ENCODE results near the gene TUBA4B. TPM values are rescaled to one million over a fixed set of nuclear protein-coding genes. Genes with fewer than 3 reads are reported as not detected.

The TUBA4B gene
- not detected in 2 replicates for total RNA-seq

DNA sequence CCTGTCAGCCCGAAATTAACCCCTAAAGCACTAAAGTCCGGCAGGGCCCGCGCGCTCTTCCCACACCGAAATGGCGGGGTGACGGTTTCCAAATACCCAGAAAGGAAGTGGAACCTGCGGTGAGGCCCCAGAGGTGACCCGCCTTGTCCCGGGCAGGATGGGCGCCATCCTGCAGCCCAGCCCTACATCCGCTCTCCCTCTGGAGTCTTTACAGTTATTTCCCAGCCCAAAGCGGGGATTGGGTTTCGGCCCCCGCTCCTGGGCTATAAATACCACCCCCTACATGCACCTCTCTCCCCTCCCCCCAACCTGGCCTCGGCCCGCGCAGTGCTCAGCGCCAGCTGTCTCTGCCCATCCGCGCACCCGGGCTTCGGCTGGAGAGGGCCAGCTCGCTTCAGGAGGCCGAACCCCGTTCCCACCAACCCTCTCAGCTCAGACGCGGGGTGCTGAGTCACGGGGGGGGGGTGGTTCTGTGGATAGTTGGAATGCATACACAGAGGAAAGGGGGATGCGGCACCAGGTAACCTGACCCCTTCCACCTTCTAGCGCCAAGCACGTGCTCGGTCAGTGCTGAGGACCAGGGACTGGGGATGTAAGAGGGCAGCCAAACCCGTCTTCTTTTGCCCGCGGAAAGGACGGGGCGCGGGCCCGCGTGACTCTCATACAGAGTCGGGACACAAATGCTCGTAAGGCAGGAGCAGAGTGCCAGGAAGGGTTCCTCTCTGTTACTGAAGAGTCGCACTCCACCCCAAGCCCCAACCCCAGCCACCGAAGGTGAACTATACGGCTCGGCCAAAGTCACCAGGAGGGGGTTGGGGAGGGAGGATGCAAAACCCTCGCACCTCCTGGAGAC lies at the start of gene TUBA4B:
TUBA4B (plus strand) TSS at position 344 of the 853 bp plus-strand sequence; CDS start at position 509, 165 bp downstream.

DNA sequence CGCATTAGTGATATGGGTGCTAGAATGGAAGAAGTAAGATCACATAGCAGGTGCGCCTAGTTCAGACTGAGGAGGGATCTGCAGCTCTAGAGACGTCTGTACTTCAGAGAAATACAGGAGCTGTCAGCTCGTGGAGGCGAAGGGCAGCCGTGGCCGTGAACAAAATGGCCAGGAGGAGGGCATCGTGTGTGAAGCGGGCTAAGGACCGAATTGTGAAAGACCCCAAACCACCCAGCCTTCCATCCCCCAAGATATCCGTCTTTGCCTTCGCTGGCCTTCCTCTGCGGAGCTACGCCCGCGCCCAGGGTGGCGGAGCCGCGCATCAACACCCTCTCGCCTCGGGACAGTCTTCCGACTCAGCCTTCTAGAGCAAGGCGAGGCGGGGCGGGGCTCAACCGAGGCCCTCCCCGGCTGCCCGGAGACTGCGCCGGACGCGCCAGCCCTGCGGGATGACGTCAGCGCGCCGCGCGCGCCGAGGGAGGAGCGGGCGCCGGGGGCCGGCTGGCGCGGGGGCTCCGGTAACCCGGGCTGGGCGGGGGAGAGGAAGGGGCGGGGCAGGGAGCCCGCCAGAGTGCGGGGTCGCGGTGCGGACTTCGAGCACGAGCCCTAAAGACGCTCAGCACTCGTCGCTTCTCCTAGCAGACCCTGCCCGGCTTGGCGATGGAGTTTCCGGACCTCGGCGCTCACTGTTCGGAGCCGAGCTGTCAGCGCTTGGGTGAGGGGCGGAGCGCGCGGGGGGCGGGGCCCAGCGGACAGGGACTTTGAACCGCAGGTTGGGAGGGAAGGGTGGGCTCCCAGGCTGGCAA lies 46.5 kb upstream of the TUBA4B start, which contains the start of gene ZFAND2B:
ZFAND2B (plus strand) TSS at position 455 of the 806 bp plus-strand sequence; CDS start at position 661, 206 bp downstream.

DNA sequence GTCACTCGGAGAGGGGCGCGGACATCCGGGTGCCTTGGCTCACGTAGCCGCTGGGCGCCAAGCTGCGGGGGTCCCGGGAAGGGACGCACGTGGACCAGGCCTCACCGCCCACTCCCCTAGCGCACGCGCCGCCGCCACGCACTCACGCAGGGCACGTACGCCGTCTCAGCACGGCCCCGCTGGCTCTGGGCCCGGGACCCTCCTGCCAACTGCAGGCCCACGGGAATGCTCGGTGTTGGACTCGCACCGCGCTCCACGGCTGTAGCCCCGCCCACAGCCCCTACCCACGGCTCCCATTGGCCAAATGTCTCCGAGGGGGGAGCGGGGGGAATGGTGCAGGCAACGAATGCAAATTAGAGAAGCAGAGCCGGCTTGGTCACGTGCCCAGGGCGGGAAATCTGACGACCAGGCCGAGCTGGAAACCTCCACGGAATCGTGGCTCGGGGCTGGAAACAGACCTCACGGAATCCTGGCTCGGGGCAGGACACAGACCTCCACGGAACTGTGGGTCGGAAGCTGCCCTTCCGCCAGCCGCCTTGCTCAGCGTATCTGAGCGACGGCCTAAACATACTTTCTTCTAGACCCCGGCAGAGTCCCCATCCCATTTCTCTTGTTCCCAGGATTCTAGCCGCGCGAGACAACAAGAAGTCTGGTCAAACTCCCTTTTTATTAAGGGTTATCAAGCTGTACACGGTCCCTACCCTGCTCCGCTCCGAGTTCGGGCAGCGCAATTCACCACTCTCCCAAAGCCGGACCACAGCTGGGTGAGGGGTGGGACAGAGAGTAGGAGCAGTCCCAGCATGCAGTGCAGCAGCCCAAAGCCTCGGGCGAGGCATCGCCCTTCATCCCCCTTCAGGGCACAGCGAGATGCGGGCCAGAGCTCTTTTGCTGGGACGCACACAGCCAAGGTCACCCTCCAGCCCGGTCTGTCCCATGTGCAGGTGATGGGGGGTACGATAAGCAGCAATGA lies 34.0 kb upstream of the TUBA4B start, which contains the start of gene ABCB6:
ABCB6 (minus strand) TSS at position 227 of the 970 bp plus-strand sequence. CDS start 285 bp downstream, outside the sequence.

DNA sequence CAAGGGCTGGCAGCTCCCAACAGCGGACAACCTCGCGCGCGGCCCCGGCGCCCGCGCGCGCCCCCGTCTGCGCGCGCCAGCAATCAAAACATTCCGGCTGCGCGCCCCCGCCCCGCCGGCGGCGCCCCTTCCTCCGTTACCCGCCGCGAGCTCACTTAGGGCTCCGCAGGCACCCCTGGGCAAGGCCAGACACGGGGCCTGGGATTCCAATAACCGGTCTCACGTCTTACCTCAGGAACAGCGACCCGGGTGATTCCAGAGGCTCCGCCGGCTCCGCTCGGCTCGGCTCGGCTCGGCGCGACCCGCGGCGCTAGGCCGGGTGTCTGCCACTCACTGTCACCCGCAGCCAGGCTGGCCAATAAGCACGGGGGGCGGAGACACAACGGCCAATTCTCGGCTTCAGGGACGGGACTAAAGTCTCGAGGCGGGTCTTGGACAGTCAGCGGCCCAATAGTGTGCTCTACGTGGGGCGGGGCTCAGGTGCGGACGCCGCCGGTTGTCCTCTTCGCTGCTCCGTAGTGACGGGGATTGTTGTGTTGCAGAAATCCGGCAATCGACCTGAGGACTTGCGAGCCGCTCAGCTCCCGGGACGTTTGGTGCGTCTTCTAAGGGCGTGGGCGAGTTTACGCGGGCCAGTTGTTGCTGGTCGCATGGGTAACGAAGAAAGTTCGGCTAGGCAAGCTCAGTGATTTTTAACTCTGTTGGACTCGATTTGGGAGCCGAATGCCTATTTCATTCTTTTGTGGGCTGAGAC lies 23.6 kb upstream of the TUBA4B start, which contains the start of the genes ANKZF1 and ATG9A:
ANKZF1 (plus strand) TSS at position 502 of the 754 bp plus-strand sequence. CDS start 452 bp downstream, outside the sequence.
ATG9A (minus strand) TSS at position 332 of the 754 bp plus-strand sequence. CDS start 1,612 bp downstream, outside the sequence.

DNA sequence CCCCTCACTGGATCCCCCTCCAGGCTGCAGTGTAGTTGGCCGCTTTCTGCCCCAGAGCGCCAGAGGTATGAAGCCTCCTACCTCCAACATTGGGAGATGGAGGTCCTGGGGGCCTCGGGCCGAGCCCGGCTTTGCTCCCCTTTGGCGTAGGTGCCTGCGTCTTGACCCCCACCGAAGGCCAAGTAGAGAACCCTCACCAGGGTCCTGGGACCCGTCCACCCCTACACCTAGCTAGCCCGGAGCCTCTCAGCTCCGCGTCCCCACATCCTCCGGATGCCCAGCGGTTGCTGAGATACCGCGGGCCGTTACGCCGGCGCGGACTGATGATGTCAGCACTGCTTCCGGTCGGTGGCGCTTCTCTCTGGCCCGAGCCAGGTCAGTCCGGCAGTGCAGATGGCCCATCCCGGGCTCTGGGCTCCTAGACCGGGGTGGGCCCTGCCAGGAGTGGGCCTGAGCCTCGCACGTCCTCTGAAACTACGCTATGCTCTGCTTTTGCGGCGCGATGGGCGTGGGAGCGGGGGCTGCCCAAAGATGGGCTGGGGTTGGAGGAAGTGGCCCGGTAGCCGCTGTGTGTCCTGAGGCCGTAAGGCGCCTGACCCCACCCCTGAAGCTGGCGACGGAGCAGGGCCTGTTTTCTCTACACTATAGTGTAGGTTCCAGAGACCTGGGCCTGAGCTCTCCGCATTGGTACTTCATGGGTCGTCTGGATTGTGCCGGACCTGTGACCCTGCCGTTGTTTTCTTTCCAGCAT lies 7.7 kb upstream of the TUBA4B start, which contains the start of the genes GLB1L and STK16:
GLB1L (minus strand) TSS at position 297 of the 751 bp plus-strand sequence. CDS start 1,871 bp downstream, outside the sequence.
STK16 (plus strand) TSS at position 332 of the 751 bp plus-strand sequence. CDS start 521 bp downstream, outside the sequence.

DNA sequence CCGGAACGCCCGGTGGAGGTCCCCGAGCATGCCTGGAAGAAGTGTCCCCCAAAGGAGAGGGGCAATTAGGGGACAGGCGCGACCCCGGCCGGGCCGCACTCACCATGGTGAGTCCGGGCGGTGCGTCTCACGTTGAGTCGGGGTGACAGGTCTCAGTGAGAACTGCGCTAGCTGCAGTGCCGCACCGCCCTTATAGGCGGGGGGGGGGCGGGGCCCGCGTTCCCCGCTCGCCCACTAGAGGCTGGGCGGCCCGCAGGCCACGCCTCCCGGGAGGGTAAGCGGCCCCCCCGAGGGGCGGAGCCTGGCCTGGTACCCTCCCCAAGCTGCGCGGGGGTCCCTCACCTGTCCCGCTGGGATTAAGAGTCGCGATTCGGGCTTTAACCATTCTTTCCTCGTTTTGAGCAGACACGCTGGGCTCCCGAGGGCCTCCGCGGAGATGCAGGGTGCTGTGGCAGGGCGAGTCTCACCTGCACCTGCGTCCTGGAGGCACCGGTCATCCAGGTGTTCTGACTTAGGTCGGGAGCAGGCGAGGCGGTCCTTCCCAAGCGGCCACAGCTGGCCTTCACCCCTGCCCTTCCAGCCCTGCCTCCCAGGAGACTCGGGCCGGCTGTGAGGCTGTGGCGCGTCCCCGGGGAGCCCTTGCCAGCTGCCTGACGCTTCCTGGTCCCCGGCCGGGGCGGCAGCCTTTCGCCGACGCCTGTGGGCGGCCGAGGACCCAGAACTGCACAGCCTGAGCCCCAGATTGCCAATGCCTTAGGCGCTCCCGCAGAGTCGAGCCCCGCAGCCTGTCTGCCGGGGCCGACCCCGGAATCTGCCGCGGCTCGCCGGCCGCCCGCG lies 928 bp downstream of the TUBA4B start, which contains the start of gene TUBA4A:
TUBA4A (minus strand) TSS at position 166 of the 837 bp plus-strand sequence; CDS start at position 106, 60 bp downstream.

DNA sequence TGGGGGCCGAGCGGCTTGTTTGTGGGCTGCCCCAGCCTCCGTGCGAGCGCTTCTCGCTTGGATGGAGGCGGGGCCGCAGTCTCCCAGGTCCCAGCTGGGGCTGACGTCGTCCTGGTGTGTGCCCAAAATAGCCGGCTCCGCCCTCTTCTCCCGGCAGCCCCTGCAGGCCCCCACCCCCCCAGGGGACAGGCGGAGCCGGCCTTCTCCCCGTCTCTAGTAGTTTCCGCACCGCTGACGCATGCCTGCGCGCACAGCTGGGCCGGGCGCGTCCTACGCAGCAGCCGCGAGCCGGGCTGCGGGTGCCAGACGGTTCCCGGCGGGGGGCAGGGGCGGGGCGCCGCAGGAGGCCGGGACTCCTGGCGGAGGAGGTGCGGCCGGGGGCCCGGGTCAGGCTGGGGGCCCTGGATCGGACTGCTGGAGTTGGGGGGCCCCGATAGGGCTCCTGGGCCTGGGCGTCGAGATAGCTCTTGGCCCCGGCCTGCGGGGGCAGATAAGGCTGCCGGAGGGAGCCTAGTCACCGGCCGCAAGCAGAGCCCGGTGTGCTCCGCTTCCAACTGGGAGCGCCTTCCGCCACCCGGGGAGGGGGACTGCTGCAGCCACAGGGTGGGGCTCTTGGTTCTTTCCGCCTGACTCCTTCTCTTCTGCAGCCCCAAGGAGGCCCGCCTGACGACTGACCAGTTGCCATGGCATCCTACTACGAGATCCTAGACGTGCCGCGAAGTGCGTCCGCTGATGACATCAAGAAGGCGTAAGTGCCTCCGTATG lies 26.3 kb downstream of the TUBA4B start, which contains the start of gene DNAJB2:
DNAJB2 (plus strand) TSS at position 216 of the 765 bp plus-strand sequence; CDS start at position 684, 468 bp downstream.

DNA sequence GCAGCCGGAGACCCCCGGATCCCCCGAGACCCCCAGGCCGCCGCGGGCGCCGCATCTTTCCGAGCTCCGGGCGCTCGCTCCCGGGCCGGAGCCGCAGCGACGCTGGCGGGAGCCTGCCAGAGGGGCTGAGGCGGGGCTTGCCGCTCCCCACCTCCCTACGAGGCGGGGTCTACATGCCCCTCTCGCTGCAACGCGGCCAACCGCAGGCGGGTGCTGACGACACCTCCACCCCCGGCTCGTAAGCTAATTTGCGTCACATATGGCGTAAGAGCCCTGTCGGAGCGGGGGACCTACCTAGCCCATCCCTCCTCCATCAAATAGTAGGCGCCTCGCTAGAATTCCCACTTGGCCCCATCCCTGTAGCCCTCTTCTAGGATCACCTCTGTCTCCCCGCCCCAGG lies 56.2 kb downstream of the TUBA4B start, which contains the start of gene PTPRN:
PTPRN (minus strand) TSS at position 124 of the 400 bp plus-strand sequence; CDS start at position 55, 69 bp downstream.

Other genes with a start within 250 kb of the TUBA4B start
- gene CFAP65, start 211.7 kb upstream of the TUBA4B start, total RNA-seq, result 0.34 TPM in 1 of 2 replicates, not detected in the other
- not detected in 2 replicates for gene IHH, start 192.3 kb upstream of the TUBA4B start, total RNA-seq
- gene NHEJ1, start 92.4 kb upstream of the TUBA4B start, total RNA-seq, result 13.4 and 15.8 TPM in 2 replicates
- gene SLC23A3, start 83.2 kb upstream of the TUBA4B start, total RNA-seq, result 0.25 and 0.44 TPM in 2 replicates
- 20.8 and 32.6 TPM in 2 replicates for gene CNPPD1, start 76.3 kb upstream of the TUBA4B start, total RNA-seq
- 43.9 and 47.7 TPM in 2 replicates for gene RETREG2, start 75.0 kb upstream of the TUBA4B start, total RNA-seq
- 16.8 and 34.2 TPM in 2 replicates for gene ZFAND2B, start 46.5 kb upstream of the TUBA4B start, total RNA-seq
- 28.4 and 29.5 TPM in 2 replicates for gene ABCB6, start 34.3 kb upstream of the TUBA4B start, total RNA-seq
- gene ATG9A, start 23.6 kb upstream of the TUBA4B start, total RNA-seq, result 70.1 and 72.7 TPM in 2 replicates
- 24.7 and 30.6 TPM in 2 replicates for gene ANKZF1, start 23.4 kb upstream of the TUBA4B start, total RNA-seq
- gene GLB1L, start 7.8 kb upstream of the TUBA4B start, total RNA-seq, result 7.0 and 12.2 TPM in 2 replicates
- 16.2 and 20.2 TPM in 2 replicates for gene STK16, start 7.8 kb upstream of the TUBA4B start, total RNA-seq
- 13.4 and 26.5 TPM in 2 replicates for gene TUBA4A, start 675 bp downstream of the TUBA4B start, total RNA-seq
- gene DNAJB2, start 26.1 kb downstream of the TUBA4B start, total RNA-seq, result 33.6 and 35.5 TPM in 2 replicates
- gene PTPRN, start 56.2 kb downstream of the TUBA4B start, total RNA-seq, result 1.6 and 4.1 TPM in 2 replicates
- gene RESP18, start 79.5 kb downstream of the TUBA4B start, total RNA-seq, result not detected in 2 replicates
- 61.1 and 86.0 TPM in 2 replicates for gene DNPEP, start 134.7 kb downstream of the TUBA4B start, total RNA-seq
- gene DES, start 165.1 kb downstream of the TUBA4B start, total RNA-seq, result 3.2 and 7.0 TPM in 2 replicates
- 8.5 and 10.5 TPM in 2 replicates for gene SPEG, start 181.6 kb downstream of the TUBA4B start, total RNA-seq
- 48.2 and 52.9 TPM in 2 replicates for gene GMPPA, start 245.6 kb downstream of the TUBA4B start, total RNA-seq

Data from cardiac ventricle fibroblast (primary cell).